ENCODE data around the gene EPAS1. TPM values are rescaled to one million over a fixed set of nuclear protein-coding genes. Genes with fewer than 3 reads are reported as not detected.

The EPAS1 gene
- total RNA-seq (2016; rRNA removed; fragmentation: Illumina TruSeq; extraction: Trizol) (47.1 and 64.9 TPM in 2 replicates), polyA plus RNA-seq (2011; rRNA removed) (182 and 202 TPM in 2 replicates), polyA minus RNA-seq (2011; rRNA and poly(A)+ RNA removed; ENCODE audit: low replicate concordance) (156 and 217 TPM in 2 replicates), Bru-seq, nascent RNA (percentile 93 among the genes with signal in this experiment), BruChase-seq, experiment 1, labeled RNA remaining after a 6-hour chase (percentile 91 among the genes with signal in this experiment), BruChase-seq, experiment 2, labeled RNA remaining after a 2-hour chase (percentile 86 among the genes with signal in this experiment)
- 15.6 and 21.2 TPM in 2 replicates for total RNA-seq (2016; cell fraction: cytosol; rRNA removed; fragmentation: Illumina TruSeq; extraction: Trizol; ENCODE audit: low read depth)
- 45.9 and 54.8 TPM in 2 replicates for total RNA-seq (2016; cell fraction: insoluble cytoplasmic fraction; rRNA removed; fragmentation: Illumina TruSeq; extraction: Trizol)
- 54.5 and 63.7 TPM in 2 replicates for total RNA-seq (2016; cell fraction: membrane; rRNA removed; fragmentation: Illumina TruSeq; extraction: Trizol)
- 54.3 and 61.3 TPM in 2 replicates for total RNA-seq (2016; cell fraction: nucleus; rRNA removed; fragmentation: Illumina TruSeq; extraction: Trizol)
- 62.2 and 87.1 TPM in 2 replicates for polyA plus RNA-seq (2011; cell fraction: cytosol; rRNA removed)
- 133 and 141 TPM in 2 replicates for polyA plus RNA-seq (2011; cell fraction: nucleus; rRNA removed)
- polyA plus RNA-seq (2012) = 97.8 and 103 TPM in 2 replicates
- 15.2 and 19.3 TPM in 2 replicates for polyA plus RNA-seq (2016; cell fraction: cytosol; fragmentation: Illumina TruSeq; extraction: Trizol; ENCODE audit: low read depth)
- 72.5 and 91.0 TPM in 2 replicates for polyA plus RNA-seq (2016; cell fraction: insoluble cytoplasmic fraction; fragmentation: Illumina TruSeq; extraction: Trizol; ENCODE audit: low read depth)
- 64.7 and 77.7 TPM in 2 replicates for polyA plus RNA-seq (2016; cell fraction: membrane; fragmentation: Illumina TruSeq; extraction: Trizol; ENCODE audit: low read depth)
- 74.5 and 82.8 TPM in 2 replicates for polyA plus RNA-seq (2016; cell fraction: nucleus; fragmentation: Illumina TruSeq; extraction: Trizol; ENCODE audit: insufficient read depth, low read depth)
- 122 and 129 TPM in 2 replicates for polyA minus RNA-seq (2011; cell fraction: cytosol; rRNA and poly(A)+ RNA removed)
- polyA minus RNA-seq (2011; cell fraction: nucleus; rRNA and poly(A)+ RNA removed) = 185 and 262 TPM in 2 replicates
- long read RNA-seq, experiment 1, full-length matches to known transcripts = 5 of 16 reads
- long read RNA-seq, experiment 1, partial matches to known transcripts = 3 of 16 reads
- long read RNA-seq, experiment 1, other reads (novel, unspliced or antisense) = 8 of 16 reads
- long read RNA-seq, experiment 2, full-length matches to known transcripts = 29 of 205 reads
- long read RNA-seq, experiment 2, partial matches to known transcripts = 172 of 205 reads
- long read RNA-seq, experiment 2, other reads (novel, unspliced or antisense) = 4 of 205 reads

DNA sequence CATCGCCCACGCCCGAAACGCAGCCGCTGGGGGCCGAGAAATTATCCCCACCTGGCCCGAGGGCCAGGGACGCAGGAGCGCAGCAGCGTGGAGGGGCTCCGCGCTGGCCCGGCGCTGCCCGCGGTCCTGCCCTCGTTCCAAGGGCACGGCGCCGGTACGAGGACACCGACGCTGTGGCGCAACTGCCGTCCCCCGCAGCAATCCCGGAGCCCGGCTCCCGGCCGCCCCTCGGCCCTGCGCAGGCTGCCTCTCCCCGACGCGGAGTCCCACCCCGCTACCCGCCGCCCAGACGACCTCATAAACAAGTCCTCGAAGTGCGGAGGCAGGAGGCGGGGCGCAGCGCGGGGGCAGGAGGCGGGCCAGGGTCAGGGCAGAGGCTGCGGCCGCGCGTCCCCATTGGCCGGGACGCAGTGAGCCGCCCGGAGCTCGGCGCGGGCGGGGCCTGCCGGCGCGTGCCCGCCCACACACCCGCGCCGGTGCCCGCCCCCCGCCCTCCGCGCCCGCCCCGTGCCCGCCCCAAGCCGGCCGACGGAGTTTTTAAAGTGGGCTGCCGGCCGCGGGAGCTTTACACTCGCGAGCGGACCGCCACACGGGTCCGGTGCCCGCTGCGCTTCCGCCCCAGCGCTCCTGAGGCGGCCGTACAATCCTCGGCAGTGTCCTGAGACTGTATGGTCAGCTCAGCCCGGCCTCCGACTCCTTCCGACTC, at the start of gene EPAS1:
TSS of gene EPAS1 (plus strand) at position 568 of the 706 bp plus-strand sequence. CDS start 505 bp downstream, outside the sequence.
- FAIRE-seq (no peak), ATAC-seq (peak; percentile 76), DNase-seq (ENCODE audit: low spot score) (peak; percentile 84)
- no peaks in the 10 kb centered on the region for H3K9me3 ChIP-seq (ENCODE audit: low read length)
- under 1% methylated on average over 35 of the region's 94 CpGs for WGBS (ENCODE audit: low lambda C conversion rate)
- H2AFZ ChIP-seq (ENCODE audit: low read length) = no peak within 1 kb of the TSS
- H3K4me3 ChIP-seq (replicated peaks in 1 of 3; ENCODE audit: insufficient read depth in 1 of 3, low read depth in 2 of 3, low read length in 3 of 3) = peak within 1 kb of the TSS; percentile 91 to 98 (median 96)
- no peaks in the 10 kb centered on the region for H3K36me3 ChIP-seq (replicated peaks in 1 of 2; ENCODE audit: control insufficient read depth in 1 of 2, insufficient read depth in 2 of 2, low read length in 2 of 2)
- CTCF ChIA-PET (ENCODE audit: low intra/inter-chr PET ratio, low total read pairs) = interaction anchor here (1.1 to 1.9 kb wide), 3 partner anchors 10 to 303 kb away, joined by 3 to 8 read pairs (median 3); no protein-coding TSS in a partner anchor
- intact Hi-C loops (cut with micrococcal nuclease; ENCODE audit: unreplicated experiment) = loop anchor here (2.0 to 5.0 kb wide), 3 partner anchors 68 to 304 kb away; no protein-coding TSS in a partner anchor
- BruUV-seq (replicated peaks) = no TSS peak
- POLR2A ChIA-PET = interaction anchor here (0.6 to 1.9 kb wide), 25 partner anchors 9 to 304 kb away, joined by 3 to 28 read pairs (median 4); no protein-coding TSS in a partner anchor
- peaks cover 20% of the 10 kb centered on the region for H4K20me1 ChIP-seq (ENCODE audit: insufficient read depth, low read length)
- peaks cover 0 to 13% of the 10 kb centered on the region in 2 experiments; a peak in 2 of 5 replicates for H3K27me3 ChIP-seq (ENCODE audit: control insufficient read depth in 1 of 2, insufficient read depth in 2 of 2, low read length in 2 of 2)
- peaks cover 44% of the 10 kb centered on the region for H3K79me2 ChIP-seq (ENCODE audit: insufficient read depth, low read length)
- in situ Hi-C loops (cut with HindIII; ENCODE audit: extremely low pct_ligation_motif_present, low pct_unique_long_range_greater_than_20kb) = loop anchor here (5.0 kb wide), 3 partner anchors 65 to 305 kb away; no protein-coding TSS in a partner anchor
- H3K4me2 ChIP-seq (ENCODE audit: low read depth, low read length) = peak within 1 kb of the TSS; percentile 89
- H3K9ac ChIP-seq (ENCODE audit: insufficient read depth, low read depth, low read length) = peak within 1 kb of the TSS; percentile 91
- H3K4me1 ChIP-seq (ENCODE audit: insufficient read depth, low read length) = peaks cover 32% of the 10 kb centered on the region
- peak within 1 kb of the TSS; percentile 78 for H3K27ac ChIP-seq (ENCODE audit: extremely low read length, insufficient read depth, low read length)
- TF ChIP-seq MIXL1 (CRISPR knock-in tag; IDR thresholded peaks at IDR 0.05) (no peak), TGIF2 (CRISPR knock-in tag; IDR thresholded peaks at IDR 0.05) (no peak), FOXO1 (CRISPR knock-in tag; IDR thresholded peaks at IDR 0.05) (peak; percentile 93), ZNF383 (CRISPR knock-in tag; IDR thresholded peaks at IDR 0.05; ENCODE audit: borderline replicate concordance) (no peak), ZNF333 (CRISPR knock-in tag; IDR thresholded peaks at IDR 0.05; ENCODE audit: borderline replicate concordance) (peak; percentile 93), ZNF709 (CRISPR knock-in tag; IDR thresholded peaks at IDR 0.05) (peak; percentile 75; the same call in 1 of the 2 replicates), JARID2 (CRISPR knock-in tag; IDR thresholded peaks at IDR 0.05; ENCODE audit: insufficient replicate concordance) (no peak), ZNF331 (CRISPR knock-in tag; IDR thresholded peaks at IDR 0.05) (peak; percentile 71), ZNF749 (CRISPR knock-in tag; IDR thresholded peaks at IDR 0.05; ENCODE audit: borderline replicate concordance) (peak; percentile 82; the same call in 1 of the 2 replicates), JUNB (CRISPR knock-in tag; IDR thresholded peaks at IDR 0.05; ENCODE audit: borderline replicate concordance) (no peak), MEIS2 (CRISPR knock-in tag; IDR thresholded peaks at IDR 0.05) (peak; percentile 68; the same call in 1 of the 2 replicates), KDM6A (CRISPR knock-in tag; IDR thresholded peaks at IDR 0.05; ENCODE audit: low read depth) (no peak)
- TF ChIP-seq, protein P1, sequence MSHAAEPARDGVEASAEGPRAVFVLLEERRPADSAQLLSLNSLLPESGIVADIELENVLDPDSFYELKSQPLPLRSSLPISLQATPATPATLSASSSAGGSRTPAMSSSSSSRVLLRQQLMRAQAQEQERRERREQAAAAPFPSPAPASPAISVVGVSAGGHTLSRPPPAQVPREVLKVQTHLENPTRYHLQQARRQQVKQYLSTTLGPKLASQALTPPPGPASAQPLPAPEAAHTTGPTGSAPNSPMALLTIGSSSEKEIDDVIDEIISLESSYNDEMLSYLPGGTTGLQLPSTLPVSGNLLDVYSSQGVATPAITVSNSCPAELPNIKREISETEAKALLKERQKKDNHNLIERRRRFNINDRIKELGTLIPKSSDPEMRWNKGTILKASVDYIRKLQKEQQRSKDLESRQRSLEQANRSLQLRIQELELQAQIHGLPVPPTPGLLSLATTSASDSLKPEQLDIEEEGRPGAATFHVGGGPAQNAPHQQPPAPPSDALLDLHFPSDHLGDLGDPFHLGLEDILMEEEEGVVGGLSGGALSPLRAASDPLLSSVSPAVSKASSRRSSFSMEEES (CRISPR knock-in tag; IDR thresholded peaks at IDR 0.05) = peak; percentile 5
- TF ChIP-seq, protein P2, sequence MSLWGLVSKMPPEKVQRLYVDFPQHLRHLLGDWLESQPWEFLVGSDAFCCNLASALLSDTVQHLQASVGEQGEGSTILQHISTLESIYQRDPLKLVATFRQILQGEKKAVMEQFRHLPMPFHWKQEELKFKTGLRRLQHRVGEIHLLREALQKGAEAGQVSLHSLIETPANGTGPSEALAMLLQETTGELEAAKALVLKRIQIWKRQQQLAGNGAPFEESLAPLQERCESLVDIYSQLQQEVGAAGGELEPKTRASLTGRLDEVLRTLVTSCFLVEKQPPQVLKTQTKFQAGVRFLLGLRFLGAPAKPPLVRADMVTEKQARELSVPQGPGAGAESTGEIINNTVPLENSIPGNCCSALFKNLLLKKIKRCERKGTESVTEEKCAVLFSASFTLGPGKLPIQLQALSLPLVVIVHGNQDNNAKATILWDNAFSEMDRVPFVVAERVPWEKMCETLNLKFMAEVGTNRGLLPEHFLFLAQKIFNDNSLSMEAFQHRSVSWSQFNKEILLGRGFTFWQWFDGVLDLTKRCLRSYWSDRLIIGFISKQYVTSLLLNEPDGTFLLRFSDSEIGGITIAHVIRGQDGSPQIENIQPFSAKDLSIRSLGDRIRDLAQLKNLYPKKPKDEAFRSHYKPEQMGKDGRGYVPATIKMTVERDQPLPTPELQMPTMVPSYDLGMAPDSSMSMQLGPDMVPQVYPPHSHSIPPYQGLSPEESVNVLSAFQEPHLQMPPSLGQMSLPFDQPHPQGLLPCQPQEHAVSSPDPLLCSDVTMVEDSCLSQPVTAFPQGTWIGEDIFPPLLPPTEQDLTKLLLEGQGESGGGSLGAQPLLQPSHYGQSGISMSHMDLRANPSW (CRISPR knock-in tag; IDR thresholded peaks at IDR 0.05; ENCODE audit: borderline replicate concordance) = 0 out of 2 replicates have a peak, but pooled peaks have one; percentile 41
